HFF-Myc (cell line): ENCODE results near the gene GNAO1.

Experiments
- DNase-seq: peaks from one replicate; pipeline ENCODE4 v3.0.0-alpha.2; 2011; ENCODE audit warnings: low read depth; ENCODE audit errors: extremely low read depth
- H3K4me3 ChIP-seq: replicated peaks from 2 replicates; pipeline ENCODE4 v1.5.1; 2011; ENCODE audit warnings: low read depth, mild to moderate bottlenecking, control low read depth, low read length
- CTCF ChIP-seq: IDR thresholded peaks from 2 replicates; pipeline ENCODE4 v1.5.1; 2012; ENCODE audit warnings: mild to moderate bottlenecking, low read depth, low read length, control low read depth; ENCODE audit errors: missing control alignments

Gene GNAO1

DNA sequence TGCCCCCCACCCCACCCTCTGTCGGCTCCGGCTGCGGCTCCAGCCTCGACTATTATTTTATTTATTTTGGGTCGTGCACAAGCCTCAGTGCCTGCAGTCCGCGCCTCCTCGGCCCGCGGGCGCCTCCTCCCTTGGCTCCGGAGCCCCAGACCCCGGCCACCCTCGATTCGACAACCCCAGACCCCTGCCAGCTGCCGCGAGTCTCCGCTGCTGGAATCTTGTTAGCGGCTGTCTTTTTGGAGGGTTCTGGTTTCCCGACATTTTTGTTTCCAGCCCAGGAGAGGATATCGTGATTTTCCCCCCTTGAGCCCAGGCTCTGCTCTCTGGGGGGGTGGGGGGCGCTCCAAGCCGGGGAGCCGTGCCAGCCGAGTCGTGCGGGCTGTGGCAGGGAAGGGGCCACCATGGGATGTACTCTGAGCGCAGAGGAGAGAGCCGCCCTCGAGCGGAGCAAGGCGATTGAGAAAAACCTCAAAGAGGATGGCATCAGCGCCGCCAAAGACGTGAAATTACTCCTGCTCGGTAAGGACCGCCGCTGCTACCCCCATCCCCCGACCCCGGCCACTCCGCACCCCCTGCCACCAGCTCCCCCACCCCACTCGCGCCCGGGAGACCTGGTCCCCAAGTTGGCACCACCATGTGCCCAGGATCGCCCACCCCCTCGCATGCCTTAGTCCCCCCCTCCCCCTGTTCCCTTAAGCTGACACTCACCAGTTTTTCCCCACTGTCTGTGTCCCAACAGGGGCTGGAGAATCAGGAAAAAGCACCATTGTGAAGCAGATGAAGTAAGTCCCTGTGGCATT, 746 bp downstream of the GNAO1 start:
- no peak overlapping the region; the same call in 1 of the 2 replicates for H3K4me3 ChIP-seq
- DNase-seq = no peak
- TF ChIP-seq CTCF = no peak

DNA sequence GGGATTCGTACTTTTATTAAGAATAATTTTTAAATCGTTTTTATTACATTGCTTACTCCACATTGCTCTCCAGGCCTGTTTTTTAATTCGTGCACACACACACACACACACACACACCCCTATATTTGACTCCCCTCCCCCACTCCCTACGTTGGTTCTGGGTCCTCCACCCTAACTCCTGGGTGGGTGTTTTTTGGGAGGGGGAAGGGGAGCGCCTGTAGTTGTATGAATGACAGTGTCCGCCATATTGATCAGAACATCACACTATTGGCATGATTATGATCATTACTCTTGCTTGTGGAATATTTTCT, 1.3 kb downstream of the GNAO1 start:
- no peak for DNase-seq
- TF ChIP-seq CTCF = no peak
- no peak overlapping the region for H3K4me3 ChIP-seq

DNA sequence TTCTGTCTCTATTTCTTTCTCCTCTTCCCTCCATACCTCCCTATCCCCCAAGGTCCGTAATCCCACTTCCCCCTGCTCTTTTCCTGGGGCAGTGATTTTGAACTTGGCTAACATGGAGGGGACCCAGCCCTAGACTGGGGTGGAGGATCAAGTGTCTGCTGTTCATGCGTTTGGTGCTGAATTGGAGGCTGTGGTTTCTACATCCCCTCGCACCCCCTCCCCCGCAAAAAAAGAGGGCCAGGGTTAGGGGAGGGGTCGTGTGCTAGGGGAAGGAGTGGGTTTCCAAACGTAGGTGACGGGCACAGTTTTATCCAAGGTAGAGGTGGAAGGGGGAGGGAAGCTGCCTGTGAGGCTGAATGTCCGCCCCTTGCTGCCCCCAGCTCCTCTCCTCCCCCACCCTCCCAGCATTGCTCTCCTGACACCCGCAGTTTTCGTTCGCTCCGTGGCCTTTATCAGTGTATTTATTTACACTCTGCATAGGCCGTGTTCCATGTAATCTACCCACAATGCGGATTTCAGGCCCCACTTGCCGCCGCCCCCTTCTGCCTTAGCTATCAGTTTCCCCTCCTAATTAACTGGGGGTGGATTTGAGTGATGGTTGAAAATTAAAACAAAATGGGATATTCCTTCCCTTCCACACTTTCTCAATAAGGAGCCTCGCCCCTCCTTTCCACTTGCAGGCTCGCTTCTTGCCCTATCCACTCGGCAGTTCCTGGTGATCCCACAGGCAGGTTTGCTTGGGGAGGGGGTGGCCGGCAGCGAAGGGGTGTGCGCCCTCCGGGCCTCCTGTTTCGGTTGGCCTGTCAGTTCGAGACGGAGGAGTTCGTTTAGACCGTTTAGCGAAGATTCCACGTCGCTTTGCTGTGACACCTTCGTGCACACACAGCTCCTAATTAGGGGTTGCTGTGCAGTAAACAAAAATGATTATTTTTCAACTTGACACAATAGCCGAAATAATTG, 2.0 kb downstream of the GNAO1 start:
- H3K4me3 ChIP-seq = no peak overlapping the region
- DNase-seq = no peak
- TF ChIP-seq CTCF = no peak

DNA sequence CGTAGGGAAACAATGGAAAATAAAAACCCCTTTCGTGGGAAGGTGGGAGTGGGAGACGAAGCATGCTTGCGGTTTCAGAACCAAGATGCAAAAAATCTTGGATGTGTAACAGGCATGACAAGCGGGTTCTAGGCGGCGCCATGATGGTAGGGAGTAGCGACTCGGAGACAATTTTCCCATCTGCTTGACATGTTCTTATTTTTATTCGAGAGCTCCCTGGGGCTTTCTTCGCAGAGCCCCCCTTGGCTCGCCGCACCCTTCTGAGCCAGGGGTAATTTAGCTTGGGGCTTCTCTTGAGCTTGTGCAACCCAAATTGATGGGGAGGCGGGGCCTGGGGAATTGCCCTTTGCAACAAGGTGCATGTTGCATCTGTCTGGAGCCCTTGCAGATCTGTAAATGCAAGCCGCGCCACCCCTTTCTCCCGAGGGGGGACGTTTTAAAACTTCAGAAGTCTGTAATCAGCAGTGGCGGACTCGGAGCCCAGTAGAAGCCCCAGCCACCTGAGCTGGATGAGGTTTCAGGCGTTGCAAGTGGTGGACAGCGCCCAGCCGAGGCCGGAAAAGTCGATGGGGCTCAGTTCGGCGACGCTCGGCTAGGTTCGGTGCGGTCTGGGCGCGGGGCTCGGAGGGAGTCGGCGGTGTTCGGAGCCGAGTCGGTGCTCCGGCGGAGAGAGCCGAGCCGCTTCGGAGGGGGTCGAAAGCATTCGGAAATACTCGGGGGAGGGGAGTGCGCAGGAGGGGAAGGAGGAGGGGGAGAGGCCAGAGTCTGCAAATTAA, 2.9 kb downstream of the GNAO1 start:
- no peak for DNase-seq
- no peak for TF ChIP-seq CTCF
- H3K4me3 ChIP-seq = no peak overlapping the region

DNA sequence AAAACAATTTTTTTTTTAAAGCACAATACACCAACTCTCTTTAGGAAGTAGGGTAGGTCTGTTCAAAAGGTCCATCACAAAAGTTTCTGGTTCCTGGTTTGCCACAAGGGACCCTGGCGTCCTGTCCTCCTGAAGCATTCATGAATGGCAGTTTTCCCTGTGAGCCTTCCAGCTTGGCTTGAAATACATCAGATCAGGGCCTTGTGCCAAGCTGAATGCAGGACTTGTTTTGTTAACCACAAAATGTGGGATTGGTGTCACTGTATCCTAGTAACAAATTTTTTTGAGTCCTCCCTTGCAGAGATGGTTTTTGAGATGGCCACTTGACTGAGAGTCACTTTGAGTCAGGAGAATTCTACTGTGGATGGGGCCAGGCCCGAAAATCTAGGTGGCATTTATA, 3.9 kb downstream of the GNAO1 start:
- TF ChIP-seq CTCF = no peak
- DNase-seq = no peak
- H3K4me3 ChIP-seq = no peak overlapping the region

- TF ChIP-seq CTCF = no peak
- no peak for DNase-seq
- no peak overlapping the region for H3K4me3 ChIP-seq
Observed at GRCh38 chr16:56196381-56196780, 5.1 kb downstream of the GNAO1 start.
